Fibroblast of mammary gland (primary cell): ENCODE data around the gene ZNF12.
"Not testable (repeated sequence)": the region's sequence is repeated elsewhere in the genome, so short reads cannot be mapped to it uniquely, and the experiment has no call there.

Experiments
- DNase-seq: peaks from one replicate; pipeline ENCODE4 v3.0.0-alpha.2; 2010; ENCODE audit warnings: low read depth
- H3K4me3 ChIP-seq: 2 replicates; pipeline ENCODE4 v1.5.1; 2011; ENCODE audit warnings: low read depth, mild to moderate bottlenecking, low read length, moderate library complexity; ENCODE audit not compliant: control insufficient read depth
- TF ChIP-seq, protein P1 (sequence below): conservative IDR thresholded peaks from 2 replicates; pipeline ENCODE4 v1.5.1; 2011; ENCODE audit warnings: low read depth, low read length, inconsistent platforms; ENCODE audit not compliant: control insufficient read depth, insufficient read depth

Gene ZNF12

DNA sequence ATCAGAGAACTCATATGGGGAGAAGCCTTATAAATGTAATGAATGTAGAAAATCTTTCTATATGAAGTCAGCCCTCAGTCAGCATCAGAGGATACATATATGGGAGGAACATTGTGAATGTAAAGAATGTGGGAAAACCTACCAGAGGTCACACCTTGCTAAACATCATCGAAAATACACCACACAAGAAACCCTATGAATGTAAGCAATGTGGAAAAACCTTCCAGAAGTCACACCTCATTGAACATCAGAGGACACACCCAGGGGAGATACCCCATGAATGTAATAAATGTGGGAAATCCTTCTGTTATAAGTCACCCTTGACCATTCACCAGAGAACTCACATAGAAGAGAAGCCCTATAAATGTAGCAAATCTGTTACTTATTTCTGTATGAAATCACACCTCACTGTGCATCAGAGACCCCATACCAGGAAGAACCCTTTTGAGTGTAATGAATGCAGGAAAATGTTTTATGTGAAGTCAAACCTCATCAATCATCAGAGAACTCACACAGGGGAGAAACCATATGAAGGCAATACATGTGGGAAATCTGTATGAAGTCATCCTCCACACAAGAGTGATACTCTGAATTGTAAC is 30.8 kb downstream of the ZNF12 start:
- H3K4me3 ChIP-seq: no peak overlapping the region
- peak; percentile 14 for DNase-seq
- TF ChIP-seq, protein P1, sequence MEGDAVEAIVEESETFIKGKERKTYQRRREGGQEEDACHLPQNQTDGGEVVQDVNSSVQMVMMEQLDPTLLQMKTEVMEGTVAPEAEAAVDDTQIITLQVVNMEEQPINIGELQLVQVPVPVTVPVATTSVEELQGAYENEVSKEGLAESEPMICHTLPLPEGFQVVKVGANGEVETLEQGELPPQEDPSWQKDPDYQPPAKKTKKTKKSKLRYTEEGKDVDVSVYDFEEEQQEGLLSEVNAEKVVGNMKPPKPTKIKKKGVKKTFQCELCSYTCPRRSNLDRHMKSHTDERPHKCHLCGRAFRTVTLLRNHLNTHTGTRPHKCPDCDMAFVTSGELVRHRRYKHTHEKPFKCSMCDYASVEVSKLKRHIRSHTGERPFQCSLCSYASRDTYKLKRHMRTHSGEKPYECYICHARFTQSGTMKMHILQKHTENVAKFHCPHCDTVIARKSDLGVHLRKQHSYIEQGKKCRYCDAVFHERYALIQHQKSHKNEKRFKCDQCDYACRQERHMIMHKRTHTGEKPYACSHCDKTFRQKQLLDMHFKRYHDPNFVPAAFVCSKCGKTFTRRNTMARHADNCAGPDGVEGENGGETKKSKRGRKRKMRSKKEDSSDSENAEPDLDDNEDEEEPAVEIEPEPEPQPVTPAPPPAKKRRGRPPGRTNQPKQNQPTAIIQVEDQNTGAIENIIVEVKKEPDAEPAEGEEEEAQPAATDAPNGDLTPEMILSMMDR: no peak

DNA sequence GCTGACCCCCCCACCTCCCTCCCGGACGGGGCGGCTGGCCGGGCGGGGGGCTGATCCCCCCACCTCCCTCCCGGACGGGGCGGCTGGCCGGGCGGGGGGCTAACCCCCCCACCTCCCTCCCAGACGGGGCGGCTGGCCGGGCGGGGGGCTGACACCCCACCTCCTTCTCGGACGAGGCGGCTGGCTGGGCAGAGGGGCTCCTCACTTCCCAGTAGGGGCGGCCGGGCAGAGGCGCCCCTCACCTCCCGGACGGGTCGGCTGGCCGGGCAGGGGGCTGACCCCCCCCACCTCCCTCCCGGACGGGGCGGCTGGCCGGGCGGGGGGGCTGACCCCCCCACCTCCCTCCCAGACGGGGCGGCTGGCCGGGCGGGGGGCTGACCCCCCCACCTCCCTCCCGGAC is 35.9 kb downstream of the ZNF12 start:
- DNase-seq, H3K4me3 ChIP-seq: not testable (repeated sequence)

DNA sequence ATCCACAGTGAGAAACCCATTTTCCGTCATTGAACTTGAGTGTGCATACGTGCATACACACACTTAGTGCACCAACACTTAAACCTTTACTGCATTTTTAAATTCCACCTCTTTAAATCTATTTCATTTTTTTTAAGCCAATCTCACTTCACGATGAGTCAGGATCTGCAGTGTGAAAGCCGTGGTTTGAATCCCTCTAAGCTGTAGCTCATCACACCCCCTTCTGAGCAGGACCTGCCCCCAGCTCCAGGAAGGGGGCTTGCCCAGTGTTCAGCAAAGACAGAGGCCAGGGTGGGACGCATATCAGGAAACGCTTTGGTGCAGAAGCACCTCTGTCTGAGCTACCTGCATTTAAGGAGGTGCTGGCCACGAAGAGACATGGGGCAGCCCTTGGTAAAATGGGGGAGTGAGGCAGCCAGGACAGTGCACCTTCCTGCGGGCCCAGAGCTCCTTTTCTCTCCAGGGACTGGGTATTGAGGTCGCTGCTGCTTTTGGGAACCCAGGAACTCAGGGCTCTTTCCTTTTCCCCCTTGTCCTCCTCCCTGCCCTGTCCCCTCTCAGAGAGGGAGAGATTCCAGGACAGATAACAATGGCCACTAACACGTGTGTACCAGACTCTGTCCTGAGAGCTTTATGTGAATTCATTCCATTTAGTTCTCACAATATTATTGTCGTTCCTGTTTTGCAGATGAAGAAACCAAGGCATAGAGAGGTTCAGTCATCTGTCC is 48.0 kb downstream of the ZNF12 start:
- DNase-seq: no peak
- TF ChIP-seq, protein P1: no peak
- H3K4me3 ChIP-seq: no peak overlapping the region

DNA sequence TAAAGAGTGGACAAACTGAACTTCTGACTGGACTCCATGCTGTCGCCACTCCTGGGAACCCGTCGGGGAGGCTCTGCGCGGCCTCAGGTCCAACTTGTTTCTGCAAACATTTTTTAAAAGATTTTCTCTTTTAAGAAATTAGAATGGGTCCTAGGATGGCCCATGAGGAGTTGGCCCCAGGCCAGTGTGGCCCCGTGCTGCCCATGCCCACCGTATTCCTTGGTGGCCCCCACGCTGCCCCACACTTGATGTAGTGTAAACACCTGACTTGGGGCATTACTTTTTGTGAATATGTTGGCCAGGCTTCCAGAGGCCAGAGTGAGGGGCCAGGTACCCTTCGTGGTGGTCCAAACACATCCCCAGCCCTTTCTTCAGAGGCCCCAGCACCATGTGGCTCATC is 50.3 kb downstream of the ZNF12 start:
- TF ChIP-seq, protein P1: no peak
- no peak for DNase-seq

DNA sequence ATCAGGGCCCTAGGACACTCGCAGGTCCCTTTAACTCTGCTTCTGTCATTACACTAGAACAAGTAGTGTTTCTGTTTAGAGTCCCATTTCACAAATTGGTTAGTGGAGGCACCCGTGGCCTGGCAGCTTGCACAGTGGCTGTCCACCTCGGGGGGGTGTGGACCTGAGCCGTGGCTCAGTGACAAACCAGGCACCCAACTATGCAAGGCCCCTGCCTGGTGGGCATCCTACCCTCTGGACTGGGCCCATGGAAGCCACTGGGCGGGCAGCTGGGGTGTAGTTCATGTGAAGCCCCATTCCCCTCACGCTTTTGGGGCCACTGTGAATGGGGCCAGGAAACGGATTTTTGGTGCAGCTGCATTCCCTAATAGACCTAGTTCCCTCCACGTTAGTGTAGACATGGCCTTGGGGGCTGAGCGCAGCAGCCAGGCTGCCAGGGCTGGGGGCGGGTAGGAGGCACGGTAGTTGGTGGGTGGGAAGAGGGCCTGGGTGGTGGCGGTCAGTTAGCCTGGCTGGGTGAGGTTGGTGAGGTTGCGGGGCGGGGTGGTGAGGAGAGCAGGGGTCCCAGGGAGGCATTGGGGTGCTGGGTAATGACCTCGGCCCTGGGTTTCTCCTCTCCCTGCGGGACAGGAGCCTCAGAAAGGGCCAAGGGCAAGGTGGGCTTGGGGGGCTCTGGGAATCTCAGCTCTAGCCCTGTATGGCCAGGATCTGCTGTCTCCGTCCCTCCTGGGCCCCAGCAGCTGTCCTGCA is 50.9 kb downstream of the ZNF12 start:
- DNase-seq: no peak
- TF ChIP-seq, protein P1: no peak
- no peak overlapping the region for H3K4me3 ChIP-seq

More for the DNA sequence above, 50.3 kb downstream of the ZNF12 start:
- no peak overlapping the region for H3K4me3 ChIP-seq

DNA sequence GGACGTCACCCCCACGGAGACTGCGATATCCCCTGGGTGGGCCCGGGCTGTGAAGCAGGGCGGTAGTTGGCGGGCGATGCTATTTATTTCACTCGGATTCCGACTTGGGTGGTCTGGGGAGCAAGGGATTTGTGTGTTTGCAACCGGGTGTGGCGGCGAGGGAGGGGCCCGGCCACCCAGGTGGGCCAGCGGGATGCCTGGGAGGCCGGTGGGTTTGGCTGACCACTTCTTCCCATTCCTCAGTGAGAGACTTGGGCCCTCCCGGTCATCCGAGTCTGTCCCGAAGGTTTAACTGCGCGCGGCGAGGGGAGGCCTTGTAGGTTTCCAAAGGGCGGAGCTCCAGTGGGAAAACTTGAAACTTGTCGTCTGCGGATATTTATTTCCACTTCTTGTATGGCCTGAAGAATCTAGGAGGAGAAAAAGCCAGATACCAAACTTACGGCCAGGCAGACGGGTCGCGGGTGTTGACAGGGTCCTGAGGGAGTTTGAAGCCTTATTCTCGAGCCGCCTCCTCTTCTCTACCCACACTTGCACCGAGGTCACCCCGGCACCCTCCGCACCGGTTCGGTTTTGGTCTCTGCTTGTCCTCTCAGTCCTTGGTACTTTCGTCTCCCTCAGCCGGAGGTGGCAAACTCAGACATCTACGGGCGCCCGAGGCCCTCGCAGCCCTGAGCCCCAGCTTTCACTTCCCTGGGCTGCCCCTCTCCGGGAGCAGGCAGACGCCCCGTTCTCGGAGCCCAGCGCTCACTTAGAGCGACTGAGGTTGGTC is 51.7 kb downstream of the ZNF12 start:
- TF ChIP-seq, protein P1: no peak
- H3K4me3 ChIP-seq: no peak overlapping the region
- DNase-seq: no peak
